Measurements from ENCODE around the gene LINC01488. TPM values are rescaled to one million over a fixed set of nuclear protein-coding genes. Genes with fewer than 3 reads are reported as not detected.

Gene LINC01488
- total RNA-seq, 1 experiment from 2014 or later = not detected

DNA sequence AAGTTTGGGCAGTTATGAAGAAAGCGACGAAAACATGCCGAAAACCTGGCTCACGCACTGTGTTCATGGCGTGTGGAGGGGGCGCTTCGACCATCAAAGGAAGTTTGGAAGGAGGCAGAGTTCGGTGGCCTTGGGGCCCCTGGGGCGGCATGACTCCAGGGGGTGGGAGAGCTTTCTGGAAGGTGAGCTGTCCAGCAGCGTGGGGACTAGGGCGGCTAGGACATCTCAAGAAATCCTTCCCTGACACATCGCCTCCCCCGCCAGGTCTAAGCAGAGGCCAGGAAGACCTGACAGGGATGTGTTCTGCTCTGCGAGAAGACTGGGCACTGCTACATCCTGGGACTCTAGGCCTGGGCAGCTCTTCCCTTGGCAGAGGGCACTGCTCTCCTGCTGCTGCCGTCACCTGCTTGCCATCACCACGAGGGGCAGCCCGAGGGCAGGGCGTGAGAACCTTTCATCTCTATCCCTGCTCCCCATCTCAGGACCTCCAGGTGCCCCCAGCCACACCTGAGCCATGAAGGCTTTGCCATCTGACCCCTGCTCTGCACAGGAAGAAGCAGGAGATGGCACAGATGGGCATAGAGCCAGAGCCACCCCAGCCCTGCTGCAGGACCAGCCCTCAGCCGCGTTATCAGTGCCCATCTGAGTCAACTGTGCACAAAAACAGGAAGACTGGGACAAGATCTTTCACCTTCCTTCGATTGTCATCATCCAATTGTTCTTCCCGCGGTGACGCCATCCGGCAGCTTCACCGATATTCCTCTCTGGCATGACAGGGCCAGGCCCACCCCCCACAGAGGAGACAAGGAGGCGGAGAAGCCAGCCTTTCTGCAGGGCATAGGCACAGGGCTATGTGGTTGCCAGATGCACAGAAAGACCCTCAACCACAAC lies 12.7 kb downstream of the LINC01488 start:
- no peaks in the 10 kb centered on the region for H3K36me3 Mint-ChIP-seq (ENCODE audit: insufficient read depth, unreplicated experiment)
- ChIA-PET CTCF (no interaction called here), POLR2A (interaction anchor here (0.5 kb wide), 1 partner anchor 144 kb away, joined by 3 read pairs; no protein-coding TSS in a partner anchor)
- Histone ChIP-seq H3K36me3 (ENCODE audit: control insufficient read depth, insufficient read depth, low read length) (no peaks in the 10 kb centered on the region), H3K27me3 (replicated peaks; ENCODE audit: control insufficient read depth, insufficient read depth, low read length) (no peaks in the 10 kb centered on the region), H3K9me3 (no peaks in the 10 kb centered on the region), H3K4me3 (ENCODE audit: low read depth, low read length) (no peak overlapping the region), H3K4me1 (peaks cover 42% of the 10 kb centered on the region)
- H3K27ac Mint-ChIP-seq (ENCODE audit: unreplicated experiment) = peak overlapping the region; percentile 92
- DNase-seq = no peak
- no peaks in the 10 kb centered on the region for H3K9me3 Mint-ChIP-seq (ENCODE audit: unreplicated experiment)
- BruUV-seq (replicated peaks) = no TSS peak
- TF ChIP-seq, protein P1, sequence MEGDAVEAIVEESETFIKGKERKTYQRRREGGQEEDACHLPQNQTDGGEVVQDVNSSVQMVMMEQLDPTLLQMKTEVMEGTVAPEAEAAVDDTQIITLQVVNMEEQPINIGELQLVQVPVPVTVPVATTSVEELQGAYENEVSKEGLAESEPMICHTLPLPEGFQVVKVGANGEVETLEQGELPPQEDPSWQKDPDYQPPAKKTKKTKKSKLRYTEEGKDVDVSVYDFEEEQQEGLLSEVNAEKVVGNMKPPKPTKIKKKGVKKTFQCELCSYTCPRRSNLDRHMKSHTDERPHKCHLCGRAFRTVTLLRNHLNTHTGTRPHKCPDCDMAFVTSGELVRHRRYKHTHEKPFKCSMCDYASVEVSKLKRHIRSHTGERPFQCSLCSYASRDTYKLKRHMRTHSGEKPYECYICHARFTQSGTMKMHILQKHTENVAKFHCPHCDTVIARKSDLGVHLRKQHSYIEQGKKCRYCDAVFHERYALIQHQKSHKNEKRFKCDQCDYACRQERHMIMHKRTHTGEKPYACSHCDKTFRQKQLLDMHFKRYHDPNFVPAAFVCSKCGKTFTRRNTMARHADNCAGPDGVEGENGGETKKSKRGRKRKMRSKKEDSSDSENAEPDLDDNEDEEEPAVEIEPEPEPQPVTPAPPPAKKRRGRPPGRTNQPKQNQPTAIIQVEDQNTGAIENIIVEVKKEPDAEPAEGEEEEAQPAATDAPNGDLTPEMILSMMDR (IDR thresholded peaks at IDR 0.05; ENCODE audit: insufficient read depth in 1 of 2, low read depth in 1 of 2, low read length in 1 of 2, severe bottlenecking in 1 of 2, unreplicated experiment in 1 of 2) = no peak
- H3K27me3 Mint-ChIP-seq (ENCODE audit: insufficient read depth, unreplicated experiment) = no peaks in the 10 kb centered on the region
- intact Hi-C loops (cut with micrococcal nuclease; ENCODE audit: unreplicated experiment) = no loop called here
- H3K4me1 Mint-ChIP-seq (ENCODE audit: low read depth, unreplicated experiment) = peaks cover 55% of the 10 kb centered on the region
- no peak overlapping the region for H3K4me3 Mint-ChIP-seq (ENCODE audit: unreplicated experiment)

DNA sequence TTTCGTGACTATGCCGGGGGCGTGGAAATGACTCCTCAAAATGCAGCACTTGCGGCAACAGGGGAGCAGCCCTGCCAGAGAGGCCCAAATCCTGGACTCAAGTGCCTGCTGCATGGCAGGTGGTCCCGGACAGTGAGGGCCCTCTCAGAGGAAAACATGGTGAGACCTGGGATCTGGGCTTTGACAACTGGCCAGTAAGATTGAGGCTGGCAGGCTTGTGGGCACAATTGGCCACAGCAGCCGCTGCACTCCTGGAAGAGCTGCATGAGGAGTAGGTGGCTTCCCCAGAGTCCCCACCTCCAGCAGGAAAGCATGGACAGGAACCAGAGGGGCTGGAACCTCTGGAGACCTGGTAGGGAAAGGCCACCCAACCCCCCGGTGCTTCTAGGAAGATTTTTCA lies 13.4 kb downstream of the LINC01488 start:
- Mint-ChIP-seq H3K4me1 (ENCODE audit: low read depth, unreplicated experiment) (peaks cover 61% of the 10 kb centered on the region), H3K27me3 (ENCODE audit: insufficient read depth, unreplicated experiment) (no peaks in the 10 kb centered on the region), H3K9me3 (ENCODE audit: unreplicated experiment) (no peaks in the 10 kb centered on the region), H3K4me3 (ENCODE audit: unreplicated experiment) (no peak overlapping the region), H3K27ac (ENCODE audit: unreplicated experiment) (peak overlapping the region; percentile 92), H3K36me3 (ENCODE audit: insufficient read depth, unreplicated experiment) (no peaks in the 10 kb centered on the region)
- no peak for DNase-seq
- POLR2A ChIA-PET = no interaction called here
- BruUV-seq (replicated peaks) = no TSS peak
- H3K4me3 ChIP-seq (ENCODE audit: low read depth, low read length) = no peak overlapping the region
- H3K4me1 ChIP-seq = peaks cover 49% of the 10 kb centered on the region
- no peaks in the 10 kb centered on the region for H3K36me3 ChIP-seq (ENCODE audit: control insufficient read depth, insufficient read depth, low read length)
- CTCF ChIA-PET = no interaction called here
- TF ChIP-seq, protein P1 (IDR thresholded peaks at IDR 0.05; ENCODE audit: insufficient read depth in 1 of 2, low read depth in 1 of 2, low read length in 1 of 2, severe bottlenecking in 1 of 2, unreplicated experiment in 1 of 2) = no peak
- no peaks in the 10 kb centered on the region for H3K27me3 ChIP-seq (replicated peaks; ENCODE audit: control insufficient read depth, insufficient read depth, low read length)
- intact Hi-C loops (cut with micrococcal nuclease; ENCODE audit: unreplicated experiment) = loop anchor here (5.0 kb wide), 1 partner anchor 373 kb away; no protein-coding TSS in a partner anchor
- no peaks in the 10 kb centered on the region for H3K9me3 ChIP-seq

DNA sequence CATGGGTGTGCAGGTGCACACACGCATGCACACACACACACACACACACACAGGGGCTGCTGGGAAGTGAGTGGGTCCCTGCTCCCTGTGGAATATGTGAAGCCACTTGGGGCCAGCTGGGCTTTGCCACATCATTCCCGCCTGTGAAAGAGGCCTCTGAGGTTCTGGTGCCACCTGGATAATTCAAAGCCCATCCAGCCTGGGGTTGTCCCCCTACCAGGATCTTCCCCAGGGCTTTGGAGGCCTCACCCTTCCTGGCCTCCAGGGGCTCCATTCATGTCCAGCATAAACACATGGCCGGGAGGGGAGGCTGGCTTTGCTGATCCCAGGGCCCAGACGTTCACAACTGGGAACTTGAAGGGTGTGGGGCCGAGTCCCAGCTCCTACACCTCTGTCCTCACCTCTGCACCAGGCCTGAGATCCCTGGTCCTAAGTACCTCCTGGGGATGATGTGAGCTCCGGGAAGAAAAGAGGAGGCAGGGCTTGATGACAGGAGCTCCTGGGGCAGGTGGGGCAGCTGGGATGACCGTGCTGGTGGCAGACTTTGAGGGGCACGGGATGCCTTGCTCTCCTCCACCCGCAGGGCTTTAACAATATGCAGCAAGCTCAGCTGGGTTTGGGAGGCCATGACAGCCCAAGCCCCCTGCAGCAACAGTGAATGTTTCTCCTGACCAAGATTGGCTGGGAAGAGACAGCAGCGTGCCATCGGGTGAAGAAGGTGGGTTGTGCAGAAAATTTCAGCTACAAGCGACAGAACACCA lies 14.2 kb downstream of the LINC01488 start:
- peaks cover 66% of the 10 kb centered on the region for H3K4me1 Mint-ChIP-seq (ENCODE audit: low read depth, unreplicated experiment)
- POLR2A ChIA-PET = no interaction called here
- TF ChIP-seq, protein P1 (IDR thresholded peaks at IDR 0.05; ENCODE audit: insufficient read depth in 1 of 2, low read depth in 1 of 2, low read length in 1 of 2, severe bottlenecking in 1 of 2, unreplicated experiment in 1 of 2) = no peak
- H3K9me3 ChIP-seq = no peaks in the 10 kb centered on the region
- no peaks in the 10 kb centered on the region for H3K36me3 Mint-ChIP-seq (ENCODE audit: insufficient read depth, unreplicated experiment)
- no peaks in the 10 kb centered on the region for H3K27me3 Mint-ChIP-seq (ENCODE audit: insufficient read depth, unreplicated experiment)
- intact Hi-C loops (cut with micrococcal nuclease; ENCODE audit: unreplicated experiment) = loop anchor here (2.0 to 5.0 kb wide), 2 partner anchors 143 to 373 kb away; no protein-coding TSS in a partner anchor
- no peak for DNase-seq
- peaks cover 57% of the 10 kb centered on the region for H3K4me1 ChIP-seq
- H3K4me3 ChIP-seq (ENCODE audit: low read depth, low read length) = no peak overlapping the region
- H3K4me3 Mint-ChIP-seq (ENCODE audit: unreplicated experiment) = peak overlapping the region; percentile 3
- no peaks in the 10 kb centered on the region for H3K9me3 Mint-ChIP-seq (ENCODE audit: unreplicated experiment)
- H3K27me3 ChIP-seq (replicated peaks; ENCODE audit: control insufficient read depth, insufficient read depth, low read length) = no peaks in the 10 kb centered on the region
- CTCF ChIA-PET = no interaction called here
- BruUV-seq (replicated peaks) = no TSS peak
- peak overlapping the region; percentile 92 for H3K27ac Mint-ChIP-seq (ENCODE audit: unreplicated experiment)
- H3K36me3 ChIP-seq (ENCODE audit: control insufficient read depth, insufficient read depth, low read length) = no peaks in the 10 kb centered on the region
